HK-2 (cell line): Measurements from ENCODE around the gene FOXO6.

Experiments used
- DNase-seq: peaks from one replicate; pipeline ENCODE4 v3.0.0-alpha.2; 2018; ENCODE audit not compliant: unreplicated experiment

FOXO6 gene

GRCh38 chr1:41425369-41425768, 64.1 kb downstream of the FOXO6 start:
- no peak for DNase-seq

- no peak for DNase-seq
Measured at GRCh38 chr1:41426201-41426890, 65.1 kb downstream of the FOXO6 start.

DNA sequence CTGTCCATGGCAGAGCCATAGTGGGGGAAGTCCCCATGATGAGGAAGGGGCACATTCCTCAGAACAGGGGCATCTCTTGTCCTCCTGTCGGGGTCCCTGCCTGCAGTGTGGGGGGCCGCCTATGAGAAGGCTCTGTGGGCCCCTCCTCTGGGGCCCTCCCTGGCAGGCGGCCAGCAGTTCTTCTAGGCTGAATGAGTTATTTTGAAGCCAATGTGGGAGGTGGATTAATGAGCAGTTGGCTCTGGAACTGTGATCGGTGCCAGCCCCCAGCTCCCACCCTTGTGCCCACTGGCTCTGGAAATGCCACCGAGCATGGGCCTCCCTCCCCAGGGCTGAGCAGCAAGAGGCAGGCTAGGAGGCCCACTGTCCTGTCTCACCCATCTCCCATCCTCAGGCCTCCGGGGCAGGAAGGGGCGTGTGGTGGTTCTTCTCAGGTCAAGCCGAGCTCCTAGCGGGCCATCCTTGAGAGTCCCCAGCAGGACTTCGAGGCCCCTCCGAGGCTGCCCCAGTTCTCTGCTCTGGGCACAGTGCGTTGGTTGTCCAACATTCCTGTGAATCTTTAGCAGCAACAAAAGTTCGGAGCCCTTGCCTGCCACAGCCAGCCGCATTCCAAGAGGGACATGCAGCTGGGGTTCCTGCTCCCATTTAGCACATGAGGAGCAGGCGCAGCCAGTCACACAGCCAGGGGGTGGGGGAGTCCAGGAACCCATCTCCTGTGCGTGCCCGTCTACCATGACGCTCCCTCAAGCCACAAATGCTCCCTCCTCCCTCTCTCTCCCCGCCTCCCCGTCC, 66.1 kb downstream of the FOXO6 start:
- no peak for DNase-seq

DNA sequence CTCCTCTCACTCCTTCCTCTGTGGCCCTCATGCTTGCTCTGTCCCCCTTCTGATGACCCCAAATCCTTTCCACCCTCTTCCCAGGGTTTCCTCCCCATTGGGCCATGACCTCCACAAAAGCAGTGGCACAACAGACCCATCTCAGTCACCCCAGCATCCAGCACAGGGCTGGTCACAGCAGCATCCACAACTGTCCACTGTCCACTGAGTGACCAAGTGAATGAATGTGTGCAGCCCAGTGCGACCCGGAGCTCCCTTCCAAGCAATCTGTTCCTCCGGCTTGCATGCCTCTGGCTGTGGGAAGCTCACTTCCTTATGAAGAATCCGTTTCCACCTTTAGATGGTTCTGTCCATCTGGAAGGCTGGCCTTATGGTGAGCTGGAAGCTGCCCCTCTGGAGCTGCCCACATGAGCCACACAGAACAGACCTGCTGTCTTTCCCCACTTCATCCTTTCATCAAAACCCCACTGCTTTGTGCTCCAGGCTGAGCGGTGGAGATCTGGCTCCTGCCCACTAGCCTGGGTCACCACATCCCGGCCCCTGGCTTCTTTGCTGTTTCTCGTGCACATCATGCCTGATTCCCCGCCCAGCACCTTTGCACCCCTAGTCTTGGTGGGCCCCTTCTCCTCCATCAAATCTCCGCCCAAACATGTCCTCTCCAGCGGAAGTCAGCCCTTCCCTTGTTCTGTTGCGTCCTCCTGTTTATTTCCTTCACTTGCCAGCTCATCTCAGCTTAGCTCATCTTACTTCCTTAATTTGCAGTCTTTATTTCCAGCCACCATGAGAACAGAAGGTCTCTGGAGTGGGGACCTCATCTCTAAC, 66.9 kb downstream of the FOXO6 start:
- no peak for DNase-seq

DNA sequence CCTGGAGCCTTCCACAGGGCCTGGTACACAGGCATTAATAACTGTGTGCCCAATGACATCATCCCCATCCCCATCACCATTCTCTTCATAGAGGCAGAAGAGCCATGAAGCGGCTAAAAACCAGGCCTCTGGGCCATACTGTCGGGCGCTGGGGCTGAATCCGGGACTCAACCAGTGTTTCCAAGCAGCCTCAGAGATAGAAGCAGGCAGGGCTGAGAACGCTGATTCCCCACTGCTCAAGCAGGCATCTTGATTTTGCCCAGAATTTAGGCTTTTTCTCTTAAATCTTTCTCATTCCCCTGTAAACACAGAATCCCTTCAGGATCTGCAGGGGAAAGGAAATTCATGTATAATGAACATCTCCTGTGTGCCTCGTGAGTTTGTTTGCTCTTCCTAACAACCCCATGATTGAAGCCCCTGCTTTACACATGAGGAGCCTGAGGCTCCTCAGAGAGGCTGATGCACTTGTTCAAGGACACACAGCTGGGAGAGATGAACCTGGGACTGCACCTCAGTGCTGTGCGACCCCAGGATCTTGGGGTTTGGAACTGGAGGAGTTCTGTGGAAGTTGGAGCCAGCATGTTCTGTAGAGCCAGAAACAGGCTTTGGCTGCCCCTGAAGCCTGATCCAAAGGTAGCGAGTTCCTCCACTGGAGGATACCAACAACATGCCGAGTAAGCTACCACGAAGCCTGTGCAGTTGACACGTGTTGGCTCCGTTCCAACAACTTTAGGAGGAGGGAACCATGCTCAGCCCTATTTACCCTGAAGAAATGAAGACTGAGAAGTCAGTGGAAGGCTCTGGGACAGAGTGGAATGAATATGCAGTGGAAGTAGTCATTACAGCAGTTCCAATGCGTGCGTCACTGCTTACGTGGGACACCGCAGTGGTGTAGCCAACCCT, 67.8 kb downstream of the FOXO6 start:
- DNase-seq, result no peak

GRCh38 chr1:41429641-41430035, 68.4 kb downstream of the FOXO6 start:
- DNase-seq, result no peak

DNA sequence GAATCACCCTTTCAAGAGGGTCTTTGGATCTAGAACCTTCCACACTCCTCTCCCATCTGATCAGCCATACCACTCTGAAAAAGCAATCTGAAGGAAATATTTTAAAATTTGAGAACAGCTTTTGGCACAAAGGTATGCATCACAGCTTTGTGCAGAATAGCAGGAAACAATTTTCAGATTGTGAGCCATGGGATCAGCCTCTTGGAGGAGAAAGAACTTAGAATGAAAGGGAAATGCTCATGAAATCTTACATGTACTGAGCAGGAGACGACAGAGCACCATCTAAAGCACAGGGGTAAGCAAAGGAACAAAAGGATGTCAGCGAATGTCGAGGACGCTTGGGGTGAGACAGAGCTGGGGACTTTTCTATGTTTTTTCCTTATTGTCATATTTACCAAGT, 68.8 kb downstream of the FOXO6 start:
- no peak for DNase-seq

- no peak for DNase-seq
Measured at GRCh38 chr1:41430582-41430981, 69.3 kb downstream of the FOXO6 start.

DNA sequence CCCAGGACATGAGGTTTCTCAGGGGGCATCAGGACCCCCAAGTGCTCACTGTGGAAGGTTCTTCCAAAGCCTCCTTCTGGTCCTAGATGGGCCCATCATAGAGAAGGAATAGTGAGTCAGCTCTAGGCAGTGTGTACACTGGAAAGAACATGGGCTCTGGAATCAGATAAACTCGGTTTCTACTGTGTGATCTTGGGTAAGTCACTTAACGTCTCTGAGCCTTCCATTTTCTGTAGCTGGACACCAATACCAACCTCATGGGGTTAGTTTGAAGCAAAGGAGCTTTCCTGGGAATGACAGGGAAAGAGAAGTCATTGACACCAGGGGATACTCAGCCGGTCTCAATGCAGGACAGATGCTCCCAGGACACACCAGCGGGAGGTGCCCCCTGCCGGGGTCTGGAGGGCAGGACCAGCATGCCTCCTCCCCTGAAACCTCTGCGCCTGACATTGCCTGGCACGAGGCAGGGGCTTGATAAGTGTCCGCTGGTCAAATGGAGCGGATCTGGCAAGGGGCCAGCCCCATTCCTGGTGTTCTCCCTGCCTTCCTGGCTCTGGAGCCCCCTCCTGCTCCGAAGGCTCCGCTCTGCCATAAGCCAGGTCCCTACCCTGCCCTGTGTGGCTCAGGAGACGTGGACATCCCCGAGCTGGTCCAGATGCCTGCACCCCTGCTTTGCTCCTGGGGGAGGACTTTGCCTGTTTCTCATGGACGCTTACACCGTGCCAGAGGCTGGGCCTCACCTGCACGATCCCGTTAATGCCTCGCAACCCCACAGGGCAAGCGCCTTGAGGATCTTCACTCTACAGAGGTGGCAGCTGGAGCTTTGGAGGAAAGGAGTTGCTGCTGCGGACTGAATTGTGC, 70.5 kb downstream of the FOXO6 start:
- no peak for DNase-seq
